ENCODE results near the gene PLPP4. TPM values are rescaled to one million over a fixed set of nuclear protein-coding genes. Genes with fewer than 3 reads are reported as not detected.

Gene PLPP4
- total and polyA plus RNA-seq, 2 donors (not counting 3 experiments of a cell fraction or from before 2014, with no cell fraction given), result 15.5 to 36.4 TPM

- DNase-seq (ENCODE audit: low read depth, low spot score), result no peak
- POLR2A ChIA-PET, result no interaction called here
- H3K79me2 ChIP-seq (ENCODE audit: control insufficient read depth, insufficient read depth, low read length), result peaks cover 2% of the 10 kb centered on the region
- no TSS peak for BruUV-seq (replicated peaks)
- intact Hi-C loops (cut with micrococcal nuclease), result no loop called here
- no peaks in the 10 kb centered on the region for H3K27me3 ChIP-seq (ENCODE audit: control insufficient read depth in 2 of 2, insufficient read depth in 2 of 2, low read length in 2 of 2)
- peaks cover 23% of the 10 kb centered on the region for H3K4me1 ChIP-seq (ENCODE audit: control insufficient read depth, extremely low read depth, insufficient read depth, low read length)
- H3K36me3 ChIP-seq (ENCODE audit: control insufficient read depth in 2 of 2, extremely low read depth in 1 of 2, insufficient read depth in 2 of 2, low read length in 2 of 2), result no peaks in the 10 kb centered on the region
- no peaks in the 10 kb centered on the region for H3K9me3 ChIP-seq (replicated peaks; ENCODE audit: control insufficient read depth, insufficient read depth, low read length)
- no peak overlapping the region for H3K4me3 ChIP-seq (replicated peaks in 1 of 3; ENCODE audit: insufficient read depth in 1 of 3, low read depth in 1 of 3, low read length in 3 of 3)
- dilution Hi-C loops (cut with MboI; ENCODE audit: extremely low pct_ligation_motif_present, low sequenced_read_pairs), result no loop called here
- CTCF ChIA-PET, result interaction anchor here (0.6 to 1.5 kb wide), 4 partner anchors 9 to 57 kb away, joined by 3 to 5 read pairs (median 3); no protein-coding TSS in a partner anchor
- H2AFZ ChIP-seq (ENCODE audit: low read depth, low read length), result no peak overlapping the region
- FAIRE-seq, result no peak
- H3K27ac ChIP-seq (ENCODE audit: insufficient read depth, low read depth, low read length), result no peak overlapping the region
- no peaks in the 10 kb centered on the region for H4K20me1 ChIP-seq (replicated peaks; ENCODE audit: control insufficient read depth, extremely low read depth, insufficient read depth, low read length)
- H3K9me1 ChIP-seq (replicated peaks; ENCODE audit: control insufficient read depth, extremely low read depth, insufficient read depth, low read length), result no peaks in the 10 kb centered on the region
- no peak overlapping the region for H3K9ac ChIP-seq (replicated peaks; ENCODE audit: extremely low read depth, insufficient read depth, low read length)
- TF ChIP-seq MYC (IDR thresholded peaks at IDR 0.05; ENCODE audit: low read depth, low read length) (no peak), CTCF (IDR thresholded peaks at IDR 0.05; ENCODE audit: extremely low read depth in 1 of 2, insufficient read depth in 1 of 2, low read depth in 1 of 2, low read length in 2 of 2) (peak; percentile 8 to 13)
- no peak overlapping the region for H3K4me2 ChIP-seq (ENCODE audit: insufficient read depth, low read length)
Measured at GRCh38 chr10:120480065-120480600, 23.1 kb downstream of the PLPP4 start.

- DNase-seq (ENCODE audit: low read depth, low spot score) (no peak), FAIRE-seq (no peak)
- Histone ChIP-seq H3K36me3 (ENCODE audit: control insufficient read depth in 2 of 2, extremely low read depth in 1 of 2, insufficient read depth in 2 of 2, low read length in 2 of 2) (no peaks in the 10 kb centered on the region), H3K9me3 (replicated peaks; ENCODE audit: control insufficient read depth, insufficient read depth, low read length) (no peaks in the 10 kb centered on the region), H3K27me3 (ENCODE audit: control insufficient read depth in 2 of 2, insufficient read depth in 2 of 2, low read length in 2 of 2) (no peaks in the 10 kb centered on the region), H3K79me2 (ENCODE audit: control insufficient read depth, insufficient read depth, low read length) (no peaks in the 10 kb centered on the region), H2AFZ (ENCODE audit: low read depth, low read length) (no peak overlapping the region), H3K4me3 (replicated peaks in 1 of 3; ENCODE audit: insufficient read depth in 1 of 3, low read depth in 1 of 3, low read length in 3 of 3) (no peak overlapping the region), H3K9me1 (replicated peaks; ENCODE audit: control insufficient read depth, extremely low read depth, insufficient read depth, low read length) (no peaks in the 10 kb centered on the region), H3K4me1 (ENCODE audit: control insufficient read depth, extremely low read depth, insufficient read depth, low read length) (peaks cover 23% of the 10 kb centered on the region), H4K20me1 (replicated peaks; ENCODE audit: control insufficient read depth, extremely low read depth, insufficient read depth, low read length) (no peaks in the 10 kb centered on the region), H3K27ac (ENCODE audit: insufficient read depth, low read depth, low read length) (no peak overlapping the region), H3K9ac (replicated peaks; ENCODE audit: extremely low read depth, insufficient read depth, low read length) (no peak overlapping the region), H3K4me2 (ENCODE audit: insufficient read depth, low read length) (no peak overlapping the region)
- intact Hi-C loops (cut with micrococcal nuclease), result no loop called here
- ChIA-PET POLR2A (no interaction called here), CTCF (interaction anchor here (0.6 to 1.5 kb wide), 4 partner anchors 8 to 58 kb away, joined by 3 to 5 read pairs (median 3); no protein-coding TSS in a partner anchor)
- BruUV-seq (replicated peaks), result no TSS peak
- TF ChIP-seq MYC (IDR thresholded peaks at IDR 0.05; ENCODE audit: low read depth, low read length) (no peak), CTCF (IDR thresholded peaks at IDR 0.05; ENCODE audit: extremely low read depth in 1 of 2, insufficient read depth in 1 of 2, low read depth in 1 of 2, low read length in 2 of 2) (no peak), JUN (IDR thresholded peaks at IDR 0.05; ENCODE audit: borderline replicate concordance, insufficient read depth, insufficient read length, low read depth) (no peak), EZH2 (IDR thresholded peaks at IDR 0.05; ENCODE audit: borderline replicate concordance, low read depth, low read length, severe bottlenecking) (no peak), POLR2A (IDR thresholded peaks at IDR 0.05; ENCODE audit: low read depth, low read length) (no peak), MAX (IDR thresholded peaks at IDR 0.05; ENCODE audit: insufficient read depth, insufficient read length) (no peak), GATA2 (IDR thresholded peaks at IDR 0.05; ENCODE audit: insufficient read depth, insufficient read length, low read depth, low read length) (no peak)
- dilution Hi-C loops (cut with MboI; ENCODE audit: extremely low pct_ligation_motif_present, low sequenced_read_pairs), result no loop called here
Measured at GRCh38 chr10:120480848-120481247, 23.8 kb downstream of the PLPP4 start.
